HepG2 (cell line): ENCODE results near the gene CENPP. TPM values are rescaled to one million over a fixed set of nuclear protein-coding genes. Genes with fewer than 3 reads are reported as not detected.
A peak's percentile ranks its signal among the peaks of the same experiment; 100 is the strongest.

Source experiments
- CCDC6 ChIP-seq: sonication (generic); formaldehyde crosslinking; IDR thresholded peaks from 2 replicates; pipeline ENCODE4 v1.8.1; 2022; ENCODE audit warnings: mild to moderate bottlenecking, missing genetic modification reagents, moderate library complexity
- EED ChIP-seq: sonication (generic); formaldehyde crosslinking; IDR thresholded peaks from 2 replicates; pipeline ENCODE4 v1.5.0; 2020; ENCODE audit warnings: mild to moderate bottlenecking, missing genetic modification reagents
- GRHL1 ChIP-seq: sonication (generic); formaldehyde crosslinking; conservative IDR thresholded peaks from 2 replicates; pipeline ENCODE4 v1.8.0; 2022; ENCODE audit warnings: missing genetic modification reagents
- KDM5A ChIP-seq: fragments of 200-600 bp; sonication (generic); IDR thresholded peaks from 2 replicates; pipeline ENCODE4 v1.7.0; 2018; ENCODE audit warnings: antibody characterized with exemption, mild to moderate bottlenecking, low read length, borderline replicate concordance
- KMT2B ChIP-seq: IDR thresholded peaks from 2 replicates; pipeline ENCODE4 v1.6.1; 2016; ENCODE audit warnings: missing genetic modification reagents, missing compliant biosample characterization
- MIER2 ChIP-seq: IDR thresholded peaks from 2 replicates; pipeline ENCODE4 v1.6.1; 2016; ENCODE audit warnings: missing biosample characterization, missing genetic modification reagents
- MIER3 ChIP-seq: IDR thresholded peaks from 2 replicates; pipeline ENCODE4 v1.6.1; 2016; ENCODE audit warnings: missing compliant biosample characterization, borderline replicate concordance
- NPAS2 ChIP-seq: sonication (generic); formaldehyde crosslinking; IDR thresholded peaks from 2 replicates; pipeline ENCODE4 v1.8.0; 2022; ENCODE audit warnings: mild to moderate bottlenecking, missing genetic modification reagents, borderline replicate concordance
- RBAK ChIP-seq: sonication (generic); formaldehyde crosslinking; IDR thresholded peaks from 2 replicates; pipeline ENCODE4 v1.5.1; 2020; ENCODE audit warnings: mild to moderate bottlenecking, missing genetic modification reagents
- REST ChIP-seq, 2 experiments: IDR thresholded peaks; 2 replicates each; pipeline ENCODE4 v1.6.1; 2011 to 2012; ENCODE audit warnings: low read length in 2 of 2, borderline replicate concordance in 1 of 2, low read depth in 1 of 2, mild to moderate bottlenecking in 1 of 2, moderate library complexity in 1 of 2
- ZNF232 ChIP-seq: sonication (generic); formaldehyde crosslinking; IDR thresholded peaks from 2 replicates; pipeline ENCODE4 v1.4.0; 2020; ENCODE audit warnings: missing genetic modification reagents, borderline replicate concordance
- ZNF891 ChIP-seq: sonication (generic); formaldehyde crosslinking; IDR thresholded peaks from 2 replicates; pipeline ENCODE4 v1.5.0; 2020; ENCODE audit warnings: mild to moderate bottlenecking, missing genetic modification reagents
- polyA plus RNA-seq, 8 experiments: library from polyadenylated mRNA; depleted of rRNA in 3 of 8; stranded (reverse) in 7 of 8; unstranded in 1 of 8; fragments of >200 nt; fragmentation: Illumina TruSeq in 4 of 8; extraction: Trizol in 4 of 8; gene quantifications; 2 replicates each; pipeline versions ENCODE4 v1.2.1 to v1.2.3, GENCODE V29; 2011 to 2016; ENCODE audit warnings: low read depth in 4 of 8, missing spikeins in 1 of 8, mixed read lengths in 1 of 8; ENCODE audit not compliant: insufficient read depth in 1 of 8
- total RNA-seq, 5 experiments: library from RNA; depleted of rRNA; stranded (reverse); fragments of >200 nt; fragmentation: Illumina TruSeq; extraction: Trizol; gene quantifications; 2 replicates each; pipeline ENCODE4 v1.2.3, GENCODE V29; 2016; ENCODE audit warnings: low read depth in 1 of 5
- TF ChIP-seq, protein P1 (sequence below): sonication (generic); formaldehyde crosslinking; IDR thresholded peaks from 2 replicates; pipeline ENCODE4 v1.5.0; 2020; ENCODE audit warnings: mild to moderate bottlenecking, missing genetic modification reagents, borderline replicate concordance
- TF ChIP-seq, protein P2 (sequence below): sonication (generic); formaldehyde crosslinking; IDR thresholded peaks from 2 replicates; pipeline ENCODE4 v1.8.1; 2023; ENCODE audit warnings: mild to moderate bottlenecking, missing genetic modification reagents
- TF ChIP-seq, protein P3 (sequence below): sonication (generic); formaldehyde crosslinking; IDR thresholded peaks from 2 replicates; pipeline ENCODE4 v1.9.0; 2022; ENCODE audit warnings: missing genetic modification reagents, mild to moderate bottlenecking, borderline replicate concordance
- TF ChIP-seq, protein P4 (sequence below): sonication (generic); formaldehyde crosslinking; IDR thresholded peaks from 2 replicates; pipeline ENCODE4 v1.8.1; 2023; ENCODE audit warnings: mild to moderate bottlenecking, inconsistent platforms, moderate library complexity, missing genetic modification reagents, borderline replicate concordance

Gene CENPP
- total and polyA plus RNA-seq, 2 of the 13 experiments (the other 11 are each of a cell fraction or from before 2014, with no cell fraction given), result 2.0 to 11.4 TPM

- TF ChIP-seq, protein P1, sequence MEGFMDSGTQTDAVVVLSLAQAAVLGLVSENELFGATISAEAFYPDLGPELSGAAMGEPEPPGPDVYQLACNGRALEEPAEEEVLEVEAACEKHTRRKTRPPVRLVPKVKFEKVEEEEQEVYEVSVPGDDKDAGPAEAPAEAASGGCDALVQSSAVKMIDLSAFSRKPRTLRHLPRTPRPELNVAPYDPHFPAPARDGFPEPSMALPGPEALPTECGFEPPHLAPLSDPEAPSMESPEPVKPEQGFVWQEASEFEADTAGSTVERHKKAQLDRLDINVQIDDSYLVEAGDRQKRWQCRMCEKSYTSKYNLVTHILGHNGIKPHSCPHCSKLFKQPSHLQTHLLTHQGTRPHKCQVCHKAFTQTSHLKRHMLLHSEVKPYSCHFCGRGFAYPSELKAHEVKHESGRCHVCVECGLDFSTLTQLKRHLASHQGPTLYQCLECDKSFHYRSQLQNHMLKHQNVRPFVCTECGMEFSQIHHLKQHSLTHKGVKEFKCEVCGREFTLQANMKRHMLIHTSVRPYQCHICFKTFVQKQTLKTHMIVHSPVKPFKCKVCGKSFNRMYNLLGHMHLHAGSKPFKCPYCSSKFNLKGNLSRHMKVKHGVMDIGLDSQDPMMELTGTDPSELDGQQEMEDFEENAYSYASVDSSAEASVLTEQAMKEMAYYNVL (CRISPR knock-in tag), result no peak
- no peak for TF ChIP-seq EED (CRISPR knock-in tag)
- TF ChIP-seq, protein P2, sequence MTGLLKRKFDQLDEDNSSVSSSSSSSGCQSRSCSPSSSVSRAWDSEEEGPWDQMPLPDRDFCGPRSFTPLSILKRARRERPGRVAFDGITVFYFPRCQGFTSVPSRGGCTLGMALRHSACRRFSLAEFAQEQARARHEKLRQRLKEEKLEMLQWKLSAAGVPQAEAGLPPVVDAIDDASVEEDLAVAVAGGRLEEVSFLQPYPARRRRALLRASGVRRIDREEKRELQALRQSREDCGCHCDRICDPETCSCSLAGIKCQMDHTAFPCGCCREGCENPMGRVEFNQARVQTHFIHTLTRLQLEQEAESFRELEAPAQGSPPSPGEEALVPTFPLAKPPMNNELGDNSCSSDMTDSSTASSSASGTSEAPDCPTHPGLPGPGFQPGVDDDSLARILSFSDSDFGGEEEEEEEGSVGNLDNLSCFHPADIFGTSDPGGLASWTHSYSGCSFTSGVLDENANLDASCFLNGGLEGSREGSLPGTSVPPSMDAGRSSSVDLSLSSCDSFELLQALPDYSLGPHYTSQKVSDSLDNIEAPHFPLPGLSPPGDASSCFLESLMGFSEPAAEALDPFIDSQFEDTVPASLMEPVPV (CRISPR knock-in tag), result no peak
- TF ChIP-seq, protein P3, sequence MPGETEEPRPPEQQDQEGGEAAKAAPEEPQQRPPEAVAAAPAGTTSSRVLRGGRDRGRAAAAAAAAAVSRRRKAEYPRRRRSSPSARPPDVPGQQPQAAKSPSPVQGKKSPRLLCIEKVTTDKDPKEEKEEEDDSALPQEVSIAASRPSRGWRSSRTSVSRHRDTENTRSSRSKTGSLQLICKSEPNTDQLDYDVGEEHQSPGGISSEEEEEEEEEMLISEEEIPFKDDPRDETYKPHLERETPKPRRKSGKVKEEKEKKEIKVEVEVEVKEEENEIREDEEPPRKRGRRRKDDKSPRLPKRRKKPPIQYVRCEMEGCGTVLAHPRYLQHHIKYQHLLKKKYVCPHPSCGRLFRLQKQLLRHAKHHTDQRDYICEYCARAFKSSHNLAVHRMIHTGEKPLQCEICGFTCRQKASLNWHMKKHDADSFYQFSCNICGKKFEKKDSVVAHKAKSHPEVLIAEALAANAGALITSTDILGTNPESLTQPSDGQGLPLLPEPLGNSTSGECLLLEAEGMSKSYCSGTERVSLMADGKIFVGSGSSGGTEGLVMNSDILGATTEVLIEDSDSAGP (CRISPR knock-in tag), result no peak
- TF ChIP-seq, protein P4, sequence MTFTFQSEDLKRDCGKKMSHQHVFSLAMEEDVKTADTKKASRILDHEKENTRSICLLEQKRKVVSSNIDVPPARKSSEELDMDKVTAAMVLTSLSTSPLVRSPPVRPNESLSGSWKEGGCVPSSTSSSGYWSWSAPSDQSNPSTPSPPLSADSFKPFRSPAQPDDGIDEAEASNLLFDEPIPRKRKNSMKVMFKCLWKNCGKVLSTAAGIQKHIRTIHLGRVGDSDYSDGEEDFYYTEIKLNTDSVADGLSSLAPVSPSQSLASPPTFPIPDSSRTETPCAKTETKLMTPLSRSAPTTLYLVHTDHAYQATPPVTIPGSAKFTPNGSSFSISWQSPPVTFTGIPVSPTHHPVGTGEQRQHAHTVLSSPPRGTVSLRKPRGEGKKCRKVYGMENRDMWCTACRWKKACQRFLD (CRISPR knock-in tag), result no peak
- TF ChIP-seq KDM5A, result no peak
- TF ChIP-seq ZNF232 (CRISPR knock-in tag), result no peak
- TF ChIP-seq MIER3, result no peak
- no peak for TF ChIP-seq NPAS2
- no peak for TF ChIP-seq GRHL1 (CRISPR knock-in tag)
- TF ChIP-seq REST (IDR thresholded peaks at IDR 0.05; ENCODE audit: borderline replicate concordance in 1 of 2, low read depth in 1 of 2, low read length in 2 of 2), result no peak
- TF ChIP-seq MIER2, result no peak
- TF ChIP-seq KMT2B (CRISPR knock-in tag), result no peak
- peak; percentile 68; the same call in 1 of the 2 replicates for TF ChIP-seq ZNF891 (CRISPR knock-in tag)
- TF ChIP-seq RBAK (CRISPR knock-in tag), result no peak
- no peak for TF ChIP-seq CCDC6 (CRISPR knock-in tag)
These were observed 283.2 kb downstream of the CENPP start (continued) for GRCh38 chr9:92608909-92609445.
